LNCAP (cell line): ENCODE results near the gene MRPL36.

Source experiments
- CTCF ChIP-seq: fragments of 450-650 bp; IDR thresholded peaks from 2 replicates; pipeline ENCODE4 v1.5.1; 2017; ENCODE audit warnings: mild to moderate bottlenecking

The MRPL36 gene

DNA sequence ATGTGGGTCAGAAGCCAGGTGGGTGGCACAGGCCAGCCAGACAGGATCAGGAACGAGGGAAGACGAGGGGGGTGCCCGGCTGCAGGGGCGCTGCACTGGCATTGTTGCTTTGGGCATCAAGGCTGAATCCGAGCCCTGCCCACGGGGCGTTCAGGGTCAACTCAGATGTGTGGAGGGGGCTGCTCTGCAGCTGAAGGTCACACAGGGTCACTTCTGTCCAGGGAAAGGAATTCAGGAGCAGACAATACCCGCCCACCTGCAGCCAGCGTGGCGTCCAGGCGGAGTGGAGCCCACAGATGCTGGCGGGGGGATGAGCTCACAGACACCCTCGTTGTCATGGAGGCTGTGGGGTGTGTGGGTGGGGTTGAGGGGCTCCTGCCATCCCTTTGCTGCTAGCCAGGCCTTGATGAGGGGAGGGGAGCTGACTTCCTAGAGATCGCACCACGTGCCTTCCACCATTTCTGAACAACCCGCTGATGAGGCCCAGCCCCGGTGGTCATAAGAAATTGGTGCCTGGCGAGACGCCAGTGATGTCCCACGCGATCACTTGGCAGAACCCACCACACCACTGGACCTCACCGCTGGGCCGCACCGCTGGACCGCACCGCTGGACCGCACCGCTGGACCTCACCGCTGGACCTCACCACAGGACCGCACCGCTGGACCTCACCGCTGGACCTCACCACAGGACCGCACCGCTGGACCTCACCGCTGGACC lies 31.2 kb downstream of the MRPL36 start:
- no peak for TF ChIP-seq CTCF

DNA sequence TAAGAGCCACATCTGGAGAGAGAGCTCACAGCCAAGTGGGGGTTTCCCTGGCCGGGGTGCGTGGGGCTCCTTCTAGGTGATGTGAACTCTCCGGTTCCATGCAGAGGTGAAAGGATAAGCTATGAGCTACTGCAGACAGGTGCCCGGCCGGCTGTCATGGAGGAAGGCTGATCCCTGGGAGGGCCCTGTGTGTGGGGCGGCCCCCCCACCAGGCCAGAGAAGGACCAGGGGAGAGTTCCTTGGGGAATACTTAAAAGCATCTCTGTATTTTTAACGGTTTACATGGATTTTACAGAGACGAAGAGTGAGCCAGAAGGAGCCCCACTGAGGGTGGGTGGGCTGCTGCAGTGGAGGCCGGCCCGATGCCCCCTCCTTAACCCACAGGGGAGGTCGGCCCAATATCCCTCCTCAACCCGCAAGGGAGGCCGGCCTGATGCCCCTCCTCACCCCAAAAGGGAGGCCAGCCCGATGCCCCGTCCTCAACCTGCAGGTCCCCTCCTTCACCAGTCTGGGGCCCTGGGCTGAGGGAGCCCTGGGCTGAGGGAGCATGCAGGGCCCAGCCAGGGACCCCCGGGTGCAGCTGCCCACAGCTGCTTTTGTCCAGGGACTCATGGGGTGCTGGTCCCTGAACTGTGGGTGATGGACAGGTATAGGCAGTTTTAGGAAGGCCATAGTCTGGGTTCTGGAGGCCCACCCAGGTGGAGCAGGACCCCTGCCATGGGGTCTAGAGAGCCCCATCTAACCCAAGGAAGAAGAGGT lies 31.9 kb downstream of the MRPL36 start:
- no peak for TF ChIP-seq CTCF

DNA sequence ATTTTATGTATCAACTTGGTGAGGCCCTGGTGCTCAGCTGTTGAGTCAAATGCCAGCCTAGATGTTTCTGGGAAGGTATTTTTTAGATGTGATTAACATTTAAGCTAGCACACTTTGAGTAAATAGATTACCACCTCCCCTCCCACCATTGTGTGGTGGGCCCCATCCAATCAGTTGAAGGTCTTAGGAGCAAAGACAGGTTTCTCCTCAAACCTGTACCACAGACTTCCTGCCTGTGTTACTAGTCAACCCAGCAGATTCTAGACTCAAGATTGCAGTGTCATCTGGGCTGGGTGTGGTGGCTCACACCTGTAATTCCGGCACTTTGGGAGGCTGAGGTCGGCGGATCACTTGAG lies 33.8 kb downstream of the MRPL36 start:
- no peak for TF ChIP-seq CTCF

DNA sequence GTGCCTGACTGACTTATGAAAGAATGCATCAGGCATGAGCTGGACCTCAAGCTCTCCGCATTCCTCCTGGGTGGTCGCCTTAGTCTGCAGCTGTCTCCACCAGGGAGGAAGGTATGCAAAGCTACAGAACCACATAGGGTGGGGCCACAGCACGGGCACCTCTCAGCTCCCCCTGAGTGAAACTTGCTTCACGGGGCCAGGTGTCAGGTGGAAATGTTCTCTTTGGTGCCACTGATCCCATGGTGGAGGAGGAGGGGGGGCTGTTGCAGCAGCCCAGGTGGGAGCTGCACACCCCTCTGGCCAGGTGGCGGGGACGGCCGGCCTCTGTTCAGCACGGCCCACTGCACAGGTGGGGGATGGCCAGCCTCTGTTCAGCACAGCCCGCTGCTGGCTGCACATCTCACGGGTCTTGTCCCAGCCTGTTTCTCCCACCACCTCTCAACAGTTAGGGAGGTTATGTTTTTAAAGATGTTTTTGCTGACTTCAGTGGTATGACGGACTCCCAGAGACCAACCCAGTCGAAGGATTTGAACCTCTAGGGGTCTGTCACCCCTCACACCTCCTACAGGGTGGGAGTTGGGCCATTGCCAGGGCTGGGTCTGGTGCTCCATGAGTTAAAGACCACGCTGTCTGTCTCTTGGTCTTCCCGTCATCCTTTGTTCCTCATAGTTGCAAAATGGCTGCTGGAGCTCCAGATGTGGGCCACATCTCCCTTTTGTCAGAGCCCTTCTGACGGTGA lies 34.3 kb downstream of the MRPL36 start:
- no peak for TF ChIP-seq CTCF

DNA sequence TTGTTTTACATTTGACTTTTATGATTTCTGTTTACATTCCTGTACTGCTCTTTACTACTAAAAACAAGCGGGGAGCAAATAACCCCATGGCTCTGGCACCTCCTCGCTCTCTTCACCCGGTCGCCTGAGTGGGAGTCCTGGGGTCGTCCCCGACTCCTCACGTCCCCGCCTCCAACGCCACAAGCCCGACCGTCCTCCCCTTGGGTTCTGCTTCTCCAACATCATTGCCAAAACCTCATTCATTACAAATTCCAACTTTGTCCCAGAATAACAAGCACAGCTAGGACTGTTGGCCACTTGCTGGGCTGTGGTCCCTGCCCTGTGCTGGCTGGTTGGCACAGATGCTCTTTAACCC lies 35.1 kb downstream of the MRPL36 start:
- no peak for TF ChIP-seq CTCF

DNA sequence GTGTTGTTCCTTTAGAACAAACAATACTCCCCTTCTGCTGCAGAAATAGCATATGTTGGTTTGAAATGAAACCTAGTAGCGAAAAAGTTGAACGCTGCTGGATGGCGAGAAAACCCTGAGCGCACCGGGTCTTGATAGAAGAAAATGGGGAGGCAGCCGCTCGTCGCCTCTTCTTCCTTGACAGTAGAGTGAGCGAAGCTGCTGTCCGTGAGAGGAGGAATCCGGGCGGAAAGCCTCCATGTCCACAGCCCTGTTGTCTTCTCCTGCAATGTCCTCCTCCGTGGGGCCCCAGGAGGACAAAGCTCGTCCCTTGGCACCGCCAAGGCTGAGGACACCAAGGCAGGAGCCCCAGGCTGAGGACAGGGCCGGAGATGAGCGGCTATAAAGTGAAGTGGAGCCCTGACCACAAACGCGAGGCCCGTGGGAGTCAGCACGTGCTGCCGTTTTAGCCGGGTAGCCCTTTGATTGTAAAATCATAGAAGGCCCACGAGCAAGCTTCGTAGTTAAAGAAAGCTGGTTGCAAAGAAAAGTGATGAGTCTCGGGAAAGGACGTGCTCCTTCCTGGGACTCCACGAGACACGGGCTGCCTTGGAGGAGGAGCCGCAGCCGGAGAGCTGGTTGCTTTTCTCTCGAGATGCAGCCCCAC lies 35.6 kb downstream of the MRPL36 start:
- TF ChIP-seq CTCF, result no peak

DNA sequence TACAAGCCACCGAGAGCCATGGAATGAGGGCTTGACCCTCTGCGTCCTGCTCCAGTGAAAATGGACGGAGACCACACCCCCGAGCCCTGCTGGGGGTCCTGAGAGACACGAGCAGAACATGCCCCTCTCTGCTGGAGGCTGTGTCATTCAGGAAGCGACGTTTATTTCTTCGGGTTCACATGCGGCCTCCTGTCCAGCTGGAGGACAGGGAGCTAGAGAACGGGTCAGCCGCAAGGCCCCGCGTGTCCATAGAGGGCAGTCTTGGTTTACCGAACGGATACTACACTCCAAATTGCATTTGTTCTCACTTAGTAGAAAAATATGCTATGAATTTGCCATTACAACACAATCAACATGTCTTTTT lies 36.1 kb downstream of the MRPL36 start:
- TF ChIP-seq CTCF, result peak; percentile 87
